ENCODE measurements around the gene ANXA3.
"Not testable (repeated sequence)": the region's sequence is repeated elsewhere in the genome, so short reads cannot be mapped to it uniquely, and the experiment has no call there.

Gene ANXA3

GRCh38 chr4:78578674-78579425 is 27.3 kb downstream of the ANXA3 start:
- no peak for DNase-seq

GRCh38 chr4:78581618-78582017 is 30.0 kb downstream of the ANXA3 start:
- DNase-seq, result no peak

GRCh38 chr4:78584863-78585547 is 33.4 kb downstream of the ANXA3 start:
- no peak for DNase-seq

DNA sequence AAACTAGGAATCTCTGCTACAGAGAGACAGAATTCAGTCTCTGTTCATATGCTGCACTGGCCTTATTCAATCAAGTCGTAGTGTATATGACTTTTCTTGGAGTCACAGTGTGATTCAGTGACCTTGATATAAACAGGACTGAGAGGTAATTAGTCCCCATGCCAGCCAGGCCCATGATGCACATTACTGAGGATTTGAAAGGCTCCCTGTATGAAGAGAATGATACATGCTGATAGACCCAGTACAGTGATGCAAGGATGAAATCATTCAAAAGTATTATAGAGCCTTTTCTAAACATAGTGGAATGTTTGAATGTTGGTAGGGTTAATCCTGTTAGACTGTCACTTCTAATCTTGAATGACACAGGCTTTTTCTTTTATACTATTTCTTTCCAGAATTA is 34.1 kb downstream of the ANXA3 start:
- DNase-seq, result no peak

GRCh38 chr4:78588894-78589545 is 37.5 kb downstream of the ANXA3 start:
- no peak for DNase-seq

DNA sequence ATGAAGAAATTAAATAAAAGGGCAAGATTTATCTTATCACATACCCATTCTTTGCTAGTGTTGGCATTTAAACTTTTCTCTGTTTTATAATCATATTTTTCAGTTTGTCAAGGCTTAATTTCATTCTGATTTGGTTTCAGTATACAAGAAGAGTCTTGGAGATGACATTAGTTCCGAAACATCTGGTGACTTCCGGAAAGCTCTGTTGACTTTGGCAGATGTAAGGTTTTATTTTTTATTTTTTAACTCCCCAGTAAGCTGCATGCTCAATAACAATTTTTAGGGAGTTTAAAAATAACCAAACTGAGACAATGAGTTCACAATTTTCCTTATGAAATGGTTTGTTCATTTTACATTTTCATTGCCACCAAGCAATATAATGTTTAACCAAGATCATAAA is 39.8 kb downstream of the ANXA3 start:
- DNase-seq, result no peak

- DNase-seq, result no peak
These were observed 40.7 kb downstream of the ANXA3 start for GRCh38 chr4:78592088-78592783.

DNA sequence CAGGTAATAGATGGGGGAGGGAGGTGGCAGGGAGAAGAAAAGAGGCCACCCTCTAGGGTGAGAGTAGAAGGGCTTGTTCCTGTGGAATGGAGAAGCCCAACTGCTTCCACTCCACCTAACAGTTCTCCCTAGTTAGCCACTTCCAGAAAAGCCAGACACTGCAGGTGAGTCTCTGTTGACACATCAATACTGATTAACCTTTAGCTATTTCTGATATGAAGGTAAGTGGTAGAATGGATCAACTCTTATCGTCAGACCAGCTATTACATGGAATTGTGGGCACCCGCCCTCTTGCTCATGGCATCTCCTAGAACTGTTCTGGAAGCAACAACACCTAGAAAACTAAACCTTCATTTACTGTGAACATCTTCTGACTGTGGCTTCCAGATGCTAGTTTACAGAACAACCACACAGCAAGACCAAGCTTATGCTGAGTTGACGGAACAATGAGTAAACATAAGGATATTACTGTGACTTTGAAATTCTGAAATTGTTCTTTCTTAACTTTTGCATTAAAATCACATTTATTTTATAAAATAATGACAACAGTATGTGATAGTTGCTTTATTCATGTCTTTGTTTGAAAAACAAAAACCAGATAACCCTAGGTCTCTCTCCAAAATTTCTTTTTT is 44.7 kb downstream of the ANXA3 start:
- DNase-seq, result no peak

DNA sequence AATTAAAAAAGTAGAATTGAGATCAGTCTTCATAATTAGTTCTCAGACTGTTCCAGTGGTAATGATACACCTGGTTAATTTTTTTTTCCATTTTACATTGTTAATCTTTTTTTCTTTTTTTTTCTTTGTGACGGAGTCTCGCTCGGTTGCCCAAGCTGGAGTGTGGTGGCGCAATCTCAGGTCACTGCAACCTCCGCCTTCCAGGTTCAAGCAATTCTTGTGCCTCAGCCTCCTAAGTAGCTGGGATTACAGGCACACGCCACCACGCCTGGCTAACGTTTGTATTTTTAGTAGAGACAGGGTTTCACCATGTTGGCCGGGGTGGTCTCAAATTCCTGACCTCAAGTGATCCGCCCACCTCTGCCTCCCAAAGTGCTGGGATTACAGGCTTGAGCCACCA is 46.9 kb downstream of the ANXA3 start:
- DNase-seq, result not testable (repeated sequence)

DNA sequence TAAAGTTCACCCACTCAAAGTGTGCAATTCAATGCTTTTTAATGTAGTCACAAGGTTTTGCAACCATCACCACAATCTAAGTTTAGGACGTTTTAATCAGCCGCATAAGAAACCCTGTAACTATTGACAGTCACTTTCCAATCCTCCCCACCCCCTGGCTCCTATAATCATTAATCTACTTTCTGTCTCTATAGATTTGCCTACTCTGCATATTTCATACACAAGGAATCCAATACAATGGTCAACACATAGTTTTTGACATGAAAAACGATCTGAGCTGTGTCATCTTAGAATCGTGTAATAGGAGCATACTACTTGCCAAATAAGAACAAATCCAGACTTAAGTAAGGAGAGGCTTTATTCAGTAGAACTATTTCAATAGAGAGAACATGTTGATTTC is 47.6 kb downstream of the ANXA3 start:
- DNase-seq, result no peak

DNA sequence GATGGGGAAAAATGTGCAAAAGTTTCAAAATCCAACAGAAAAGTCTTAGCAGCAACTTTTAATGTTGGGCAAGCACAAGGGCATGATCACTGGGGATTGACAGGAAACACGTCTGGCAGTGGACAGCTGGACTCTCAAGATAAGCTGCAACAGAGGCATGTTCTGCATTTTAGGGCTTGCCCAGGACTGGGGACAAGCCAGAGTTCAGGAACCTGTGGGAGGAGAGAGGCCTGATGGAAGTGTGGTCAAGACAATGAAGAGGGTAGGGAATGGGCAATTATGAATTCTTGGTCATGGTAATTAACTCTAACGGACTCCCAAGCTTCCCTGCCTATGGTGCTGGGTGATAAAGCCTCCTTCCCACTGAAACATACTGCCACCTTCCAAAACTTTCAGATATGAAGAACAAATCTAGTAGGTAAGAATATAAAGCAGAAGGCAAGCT is 48.4 kb downstream of the ANXA3 start:
- no peak for DNase-seq

DNA sequence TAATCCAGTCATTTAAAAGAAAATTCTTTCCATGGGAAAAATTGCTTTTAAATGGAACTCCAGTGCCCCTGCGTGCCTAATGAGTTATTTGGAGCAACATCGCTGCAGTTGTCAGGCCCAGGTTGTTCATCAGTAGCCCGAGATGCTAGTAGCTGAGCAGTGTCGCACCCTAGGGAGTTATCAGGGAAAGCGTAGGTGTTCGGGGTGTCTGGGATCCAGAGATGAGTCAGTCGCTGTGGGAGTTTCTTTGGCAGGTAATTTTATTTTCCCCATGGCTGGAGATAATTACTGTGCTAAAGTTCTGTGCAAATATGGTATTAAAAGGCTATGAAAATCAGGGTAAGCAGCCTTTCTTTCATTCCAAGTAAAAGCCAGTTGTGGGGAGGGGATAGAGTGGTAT is 49.4 kb downstream of the ANXA3 start:
- DNase-seq, result no peak

GRCh38 chr4:78602334-78602733 is 50.8 kb downstream of the ANXA3 start:
- no peak for DNase-seq

DNA sequence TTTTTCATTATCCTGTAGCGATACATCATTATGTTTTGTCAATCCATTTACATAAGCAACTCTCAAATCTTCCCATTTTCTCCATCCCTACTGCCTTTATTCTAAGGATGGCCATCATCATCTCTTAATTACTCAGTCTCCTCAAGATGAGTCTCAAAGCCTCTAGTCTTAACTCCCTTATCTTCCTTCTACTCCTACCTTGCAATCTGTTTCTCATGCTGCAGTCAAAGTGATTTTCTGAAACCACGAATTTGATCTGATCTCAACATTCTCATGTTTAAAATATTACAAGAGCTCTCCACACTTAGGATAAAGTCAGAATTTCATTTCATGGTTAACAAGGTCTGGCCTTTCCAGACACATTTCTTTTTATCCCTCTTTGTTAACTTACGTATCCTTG is 51.8 kb downstream of the ANXA3 start:
- DNase-seq, result no peak

- no peak for DNase-seq
These were observed 53.4 kb downstream of the ANXA3 start for GRCh38 chr4:78604988-78605387.

DNA sequence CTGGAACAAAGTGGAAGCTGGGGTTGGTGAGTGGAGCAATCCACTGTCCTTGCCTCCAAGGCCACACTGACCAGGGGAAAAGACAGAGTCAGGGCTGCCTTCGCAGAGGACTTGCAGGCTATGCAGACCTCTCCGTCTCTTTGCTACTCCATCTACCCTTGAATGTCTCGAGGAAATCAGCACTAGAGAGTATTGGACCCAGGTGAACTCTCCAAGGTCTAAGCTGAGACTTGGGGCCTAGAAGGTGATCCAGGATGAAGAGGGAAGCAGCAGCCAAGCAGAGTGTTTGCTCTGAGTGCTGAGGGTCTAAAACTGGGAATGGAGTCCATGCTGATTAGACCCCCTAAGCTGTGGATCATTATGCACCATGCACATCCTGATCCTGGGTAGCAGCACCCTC is 54.5 kb downstream of the ANXA3 start:
- DNase-seq, result no peak

- no peak for DNase-seq
These were observed 55.0 kb downstream of the ANXA3 start for GRCh38 chr4:78606530-78607095.

- no peak for DNase-seq
These were observed 57.1 kb downstream of the ANXA3 start for GRCh38 chr4:78608684-78609083.

- no peak for DNase-seq
These were observed 58.0 kb downstream of the ANXA3 start for GRCh38 chr4:78609580-78609979.

DNA sequence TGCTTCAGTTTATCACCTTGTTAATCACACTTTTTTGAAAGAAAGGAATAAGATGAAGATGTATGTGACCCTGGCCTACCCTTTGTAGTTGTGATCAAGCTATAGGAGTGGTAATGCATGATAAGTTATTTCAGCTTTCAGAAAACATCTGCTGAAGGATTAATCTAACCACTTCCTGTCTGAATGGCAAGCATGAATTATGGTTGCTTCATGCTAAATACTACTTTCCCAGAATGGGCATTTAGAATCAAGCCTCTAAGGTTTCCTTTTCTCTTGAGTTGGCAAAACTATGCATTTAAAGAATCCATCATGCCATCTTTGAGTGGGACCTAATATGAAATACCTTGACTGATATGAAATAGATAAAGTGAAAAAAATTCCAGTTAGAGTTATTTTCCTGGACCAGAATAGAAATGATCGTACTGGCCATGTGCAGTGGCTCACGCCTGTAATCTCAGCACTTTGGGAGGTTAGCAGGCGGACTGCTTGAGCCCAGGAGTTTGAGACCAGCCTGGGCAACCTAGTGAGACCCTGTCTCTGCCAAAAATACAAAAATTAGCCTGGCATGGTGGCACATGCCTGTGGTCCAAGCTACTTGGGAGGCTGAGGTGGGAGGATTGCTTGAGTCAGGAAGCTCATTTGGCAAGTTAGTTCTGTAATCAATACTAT is 59.1 kb downstream of the ANXA3 start:
- no peak for DNase-seq

GRCh38 chr4:78611215-78611558 is 59.6 kb downstream of the ANXA3 start:
- no peak for DNase-seq
